Measurements from ENCODE around the gene ACTN4.
A peak's percentile ranks its signal among the peaks of the same experiment; 100 is the strongest.

The ACTN4 gene

DNA sequence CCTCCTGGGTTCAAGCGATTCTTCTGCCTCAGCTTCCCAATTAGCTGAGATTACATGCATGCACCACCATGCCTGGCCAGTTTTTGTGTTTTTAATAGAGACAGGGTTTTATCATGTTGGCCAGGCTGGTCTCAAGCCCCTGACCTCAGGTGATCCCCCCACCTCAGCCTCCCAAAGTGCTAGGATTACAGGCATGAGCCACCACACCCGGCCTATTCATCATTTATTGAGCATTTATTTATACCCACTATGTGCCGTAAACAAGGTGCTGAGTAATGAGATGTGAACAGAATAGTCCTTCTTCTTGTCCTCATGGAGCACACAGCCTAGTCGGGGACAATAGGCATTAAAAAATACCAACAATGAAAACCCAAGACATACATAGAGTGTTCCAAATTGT is 25.6 kb downstream of the ACTN4 start:
- CTCF ChIA-PET: interaction anchor here (1.8 kb wide), 1 partner anchor 14 kb away, joined by 5 read pairs; no protein-coding TSS in a partner anchor
- DNase-seq: no peak
- Histone ChIP-seq H3K27ac (ENCODE audit: insufficient read depth in 1 of 2, low read depth in 1 of 2, low read length in 2 of 2, poor library complexity in 1 of 2, severe bottlenecking in 2 of 2) (no peak overlapping the region), H3K4me3 (ENCODE audit: control insufficient read depth in 1 of 7, extremely low read depth in 1 of 7, insufficient read depth in 4 of 7, low read depth in 2 of 7, low read length in 6 of 7) (no peak overlapping the region), H3K4me1 (ENCODE audit: control extremely low read depth in 1 of 4, control insufficient read depth in 4 of 4, insufficient read depth in 4 of 4, low read length in 3 of 4) (peaks cover 28 to 85% (median 75%) of the 10 kb centered on the region in 4 experiments), H3K9me3 (ENCODE audit: control extremely low read depth in 1 of 5, control insufficient read depth in 4 of 5, insufficient read depth in 2 of 5, low read depth in 1 of 5, low read length in 4 of 5) (no peaks in the 10 kb centered on the region), H3K27me3 (replicated peaks in 2 of 5; ENCODE audit: control insufficient read depth in 4 of 5, insufficient read depth in 5 of 5, low read length in 4 of 5) (no peaks in the 10 kb centered on the region), H3K36me3 (ENCODE audit: control insufficient read depth in 4 of 4, insufficient read depth in 4 of 4, low read length in 3 of 4) (peaks cover 0 to 21% (median 0%) of the 10 kb centered on the region in 4 experiments)
- POLR2A ChIA-PET: interaction anchor here (1.5 kb wide), 1 partner anchor 26 kb away, joined by 4 read pairs; the partner anchor contains the start of gene ACTN4
- no CpG with 5 or more reads among the region's 4 CpGs for WGBS (ENCODE audit: insufficient coverage)

DNA sequence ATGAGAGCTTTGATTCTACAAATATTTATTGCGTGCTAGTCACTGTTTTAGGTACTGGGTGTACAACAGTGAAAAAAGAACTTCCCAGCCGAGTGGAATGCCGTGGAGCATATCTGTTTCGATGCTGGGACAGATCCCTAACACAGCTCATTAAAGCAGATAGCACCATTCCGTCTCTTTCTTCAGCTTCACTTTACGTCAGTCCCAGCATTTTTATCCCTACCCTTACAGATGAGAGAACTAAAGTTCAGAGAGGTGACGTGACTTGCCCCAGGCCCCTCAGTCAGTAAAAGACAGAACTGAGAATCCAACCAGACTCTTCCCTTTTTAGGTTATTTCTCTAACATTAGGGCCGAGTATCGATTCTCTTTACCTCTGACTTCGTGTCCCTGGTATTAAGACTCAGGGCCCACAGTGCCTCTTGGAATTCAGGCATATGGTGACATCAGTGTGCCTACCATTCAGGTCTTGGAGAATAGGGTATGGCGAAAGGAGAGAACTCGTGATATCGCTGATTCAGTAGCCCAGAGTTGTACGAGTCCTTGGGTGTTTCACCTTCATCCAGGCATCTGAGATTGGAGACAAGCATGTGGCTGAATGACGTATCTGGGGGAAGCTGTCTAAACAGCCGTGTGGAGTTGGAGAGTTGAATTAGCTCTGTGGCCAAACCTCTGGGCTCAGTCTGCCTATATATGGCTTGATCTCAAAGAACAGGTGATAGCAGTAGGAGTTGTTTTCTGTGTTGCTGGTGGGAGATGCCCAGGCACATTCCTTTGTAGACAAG is 27.1 kb downstream of the ACTN4 start:
- ChIA-PET POLR2A (no interaction called here), CTCF (interaction anchor here (1.1 to 2.5 kb wide), 3 partner anchors 9 to 26 kb away, joined by 3 to 14 read pairs (median 3); no protein-coding TSS in a partner anchor)
- Histone ChIP-seq H3K9me3 (ENCODE audit: control extremely low read depth in 1 of 5, control insufficient read depth in 4 of 5, insufficient read depth in 2 of 5, low read depth in 1 of 5, low read length in 4 of 5) (no peaks in the 10 kb centered on the region), H3K27ac (ENCODE audit: insufficient read depth in 1 of 2, low read depth in 1 of 2, low read length in 2 of 2, poor library complexity in 1 of 2, severe bottlenecking in 2 of 2) (peak overlapping the region in 1 of 2 experiments; percentile 77), H3K36me3 (ENCODE audit: control insufficient read depth in 4 of 4, insufficient read depth in 4 of 4, low read length in 3 of 4) (peaks cover 0 to 30% (median 0%) of the 10 kb centered on the region in 4 experiments), H3K4me1 (ENCODE audit: control extremely low read depth in 1 of 4, control insufficient read depth in 4 of 4, insufficient read depth in 4 of 4, low read length in 3 of 4) (peaks cover 25 to 85% (median 69%) of the 10 kb centered on the region in 4 experiments), H3K4me3 (ENCODE audit: control insufficient read depth in 1 of 7, extremely low read depth in 1 of 7, insufficient read depth in 4 of 7, low read depth in 2 of 7, low read length in 6 of 7) (no peak overlapping the region), H3K27me3 (replicated peaks in 2 of 5; ENCODE audit: control insufficient read depth in 4 of 5, insufficient read depth in 5 of 5, low read length in 4 of 5) (no peaks in the 10 kb centered on the region)
- no peak for DNase-seq
- 87% methylated on average over 15 of the region's 16 CpGs for WGBS (ENCODE audit: insufficient coverage)

DNA sequence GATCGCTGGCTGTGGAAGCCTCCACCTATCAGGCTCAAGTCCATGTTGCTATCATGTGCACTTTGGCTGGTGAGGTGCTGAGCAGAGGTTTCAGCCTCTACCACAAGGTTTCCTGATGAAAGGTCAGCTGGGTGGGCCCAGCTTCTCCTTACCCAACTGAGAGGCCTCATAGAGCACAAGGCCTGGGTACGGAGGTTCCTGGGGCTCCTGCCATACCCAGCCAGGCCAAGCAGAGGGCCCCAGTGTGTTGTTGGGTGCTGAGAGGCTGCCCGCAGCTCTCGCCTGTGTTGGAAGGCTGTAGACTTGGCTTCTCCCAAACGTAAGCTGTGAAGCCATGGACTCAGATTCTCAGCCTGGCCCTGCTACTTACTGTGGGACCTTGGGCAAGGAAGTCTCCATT is 28.2 kb downstream of the ACTN4 start:
- no peaks in the 10 kb centered on the region for H3K27me3 ChIP-seq (replicated peaks in 2 of 5; ENCODE audit: control insufficient read depth in 4 of 5, insufficient read depth in 5 of 5, low read length in 4 of 5)
- peaks cover 17 to 85% (median 69%) of the 10 kb centered on the region in 4 experiments for H3K4me1 ChIP-seq (ENCODE audit: control extremely low read depth in 1 of 4, control insufficient read depth in 4 of 4, insufficient read depth in 4 of 4, low read length in 3 of 4)
- ChIA-PET POLR2A (no interaction called here), CTCF (interaction anchor here (0.9 to 2.5 kb wide), 4 partner anchors 10 to 38 kb away, joined by 3 to 14 read pairs (median 3); no protein-coding TSS in a partner anchor)
- H3K9me3 ChIP-seq (ENCODE audit: control extremely low read depth in 1 of 5, control insufficient read depth in 4 of 5, insufficient read depth in 2 of 5, low read depth in 1 of 5, low read length in 4 of 5): no peaks in the 10 kb centered on the region
- 93% methylated on average over 3 of the region's 5 CpGs for WGBS (ENCODE audit: insufficient coverage)
- peaks cover 0 to 34% (median 0%) of the 10 kb centered on the region in 4 experiments for H3K36me3 ChIP-seq (ENCODE audit: control insufficient read depth in 4 of 4, insufficient read depth in 4 of 4, low read length in 3 of 4)
- DNase-seq: peak in 1 of 3 donors; percentile 37
- H3K27ac ChIP-seq (ENCODE audit: insufficient read depth in 1 of 2, low read depth in 1 of 2, low read length in 2 of 2, poor library complexity in 1 of 2, severe bottlenecking in 2 of 2): peak overlapping the region; percentile 4 to 77
- peak overlapping the region in 2 of 7 experiments; percentile 26 to 48 for H3K4me3 ChIP-seq (ENCODE audit: control insufficient read depth in 1 of 7, extremely low read depth in 1 of 7, insufficient read depth in 4 of 7, low read depth in 2 of 7, low read length in 6 of 7)

- POLR2A ChIA-PET: interaction anchor here (0.6 to 1.1 kb wide), 3 partner anchors 9 to 66 kb away, joined by 3 to 5 read pairs (median 4); no protein-coding TSS in a partner anchor
- peak overlapping the region; percentile 4 to 77 for H3K27ac ChIP-seq (ENCODE audit: insufficient read depth in 1 of 2, low read depth in 1 of 2, low read length in 2 of 2, poor library complexity in 1 of 2, severe bottlenecking in 2 of 2)
- H3K4me1 ChIP-seq (ENCODE audit: control extremely low read depth in 1 of 4, control insufficient read depth in 4 of 4, insufficient read depth in 4 of 4, low read length in 3 of 4): peaks cover 12 to 83% (median 68%) of the 10 kb centered on the region in 4 experiments
- peak overlapping the region in 4 of 7 experiments; percentile 20 to 48 (median 24) for H3K4me3 ChIP-seq (ENCODE audit: control insufficient read depth in 1 of 7, extremely low read depth in 1 of 7, insufficient read depth in 4 of 7, low read depth in 2 of 7, low read length in 6 of 7)
- WGBS (ENCODE audit: insufficient coverage): 40% methylated on average over 8 of the region's 13 CpGs
- H3K36me3 ChIP-seq (ENCODE audit: control insufficient read depth in 4 of 4, insufficient read depth in 4 of 4, low read length in 3 of 4): peaks cover 0 to 34% (median 0%) of the 10 kb centered on the region in 4 experiments
- DNase-seq: peak in 1 of 3 donors; percentile 37
- H3K27me3 ChIP-seq (replicated peaks in 2 of 5; ENCODE audit: control insufficient read depth in 4 of 5, insufficient read depth in 5 of 5, low read length in 4 of 5): no peaks in the 10 kb centered on the region
- H3K9me3 ChIP-seq (ENCODE audit: control extremely low read depth in 1 of 5, control insufficient read depth in 4 of 5, insufficient read depth in 2 of 5, low read depth in 1 of 5, low read length in 4 of 5): no peaks in the 10 kb centered on the region
- CTCF ChIA-PET: interaction anchor here (0.9 to 2.5 kb wide), 4 partner anchors 9 to 38 kb away, joined by 3 to 14 read pairs (median 3); no protein-coding TSS in a partner anchor
Measured at GRCh38 chr19:38676023-38676877, 28.8 kb downstream of the ACTN4 start.

- DNase-seq: no peak
- ChIA-PET CTCF (interaction anchor here (0.7 to 1.6 kb wide), 3 partner anchors 8 to 56 kb away, joined by 3 to 4 read pairs (median 3); no protein-coding TSS in a partner anchor), POLR2A (interaction anchor here (0.9 to 1.9 kb wide), 3 partner anchors 10 to 30 kb away, joined by 3 to 4 read pairs (median 4); partner anchors contain the start of gene ACTN4)
- Histone ChIP-seq H3K4me1 (ENCODE audit: control extremely low read depth in 1 of 4, control insufficient read depth in 4 of 4, insufficient read depth in 4 of 4, low read length in 3 of 4) (peaks cover 12 to 83% (median 66%) of the 10 kb centered on the region in 4 experiments), H3K36me3 (ENCODE audit: control insufficient read depth in 4 of 4, insufficient read depth in 4 of 4, low read length in 3 of 4) (peaks cover 0 to 35% (median 0%) of the 10 kb centered on the region in 4 experiments), H3K9me3 (ENCODE audit: control extremely low read depth in 1 of 5, control insufficient read depth in 4 of 5, insufficient read depth in 2 of 5, low read depth in 1 of 5, low read length in 4 of 5) (no peaks in the 10 kb centered on the region), H3K4me3 (ENCODE audit: control insufficient read depth in 1 of 7, extremely low read depth in 1 of 7, insufficient read depth in 4 of 7, low read depth in 2 of 7, low read length in 6 of 7) (peak overlapping the region in 2 of 7 experiments; percentile 20 to 21), H3K27me3 (replicated peaks in 2 of 5; ENCODE audit: control insufficient read depth in 4 of 5, insufficient read depth in 5 of 5, low read length in 4 of 5) (no peaks in the 10 kb centered on the region), H3K27ac (ENCODE audit: insufficient read depth in 1 of 2, low read depth in 1 of 2, low read length in 2 of 2, poor library complexity in 1 of 2, severe bottlenecking in 2 of 2) (peak overlapping the region in 1 of 2 experiments; percentile 77)
- WGBS (ENCODE audit: insufficient coverage): 86% methylated on average over 10 of the region's 11 CpGs
Measured at GRCh38 chr19:38676878-38677646, 29.6 kb downstream of the ACTN4 start.

Measured in common myeloid progenitor, CD34-positive (primary cell).